Tibial nerve (tissue), 4 donors: ENCODE data around the gene SLC25A5.

Experiments used
- EP300 ChIP-seq, 2 donors: sonication (generic); formaldehyde crosslinking; IDR thresholded peaks; one replicate each; pipeline ENCODE4 v1.6.1; 2017; ENCODE audit warnings: antibody characterized with exemption in 2 of 2, mild to moderate bottlenecking in 1 of 2
- TF ChIP-seq, protein P1 (sequence below), 5 experiments: fragments of 200-600 bp in 3 of 5; fragments of 450-650 bp in 2 of 5; sonication (generic) in 3 of 5; IDR thresholded peaks; one replicate each; pipeline ENCODE4 v1.5.1; 2016 to 2019; ENCODE audit warnings: antibody characterized with exemption in 5 of 5, mild to moderate bottlenecking in 3 of 5, moderate library complexity in 2 of 5

DNA sequence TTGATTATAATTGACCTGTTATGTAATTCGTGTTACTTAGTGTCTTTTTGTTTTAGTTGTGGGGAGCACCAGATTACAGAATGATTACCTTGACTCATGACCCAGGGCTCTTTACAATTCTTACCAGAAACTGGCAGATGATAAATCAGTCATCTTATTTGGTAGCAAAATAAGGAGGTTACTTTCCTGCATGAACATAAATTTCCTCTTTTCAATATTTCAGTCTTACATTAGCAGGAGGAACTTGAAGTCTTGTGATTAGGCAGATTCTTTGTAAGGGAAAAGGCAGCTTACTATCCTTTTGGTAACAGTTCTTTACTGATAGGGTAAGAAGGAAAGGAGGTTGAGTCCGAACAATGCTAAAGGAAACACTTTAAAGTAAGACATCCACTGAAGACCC is 26.0 kb upstream of the SLC25A5 start:
- TF ChIP-seq, protein P1, sequence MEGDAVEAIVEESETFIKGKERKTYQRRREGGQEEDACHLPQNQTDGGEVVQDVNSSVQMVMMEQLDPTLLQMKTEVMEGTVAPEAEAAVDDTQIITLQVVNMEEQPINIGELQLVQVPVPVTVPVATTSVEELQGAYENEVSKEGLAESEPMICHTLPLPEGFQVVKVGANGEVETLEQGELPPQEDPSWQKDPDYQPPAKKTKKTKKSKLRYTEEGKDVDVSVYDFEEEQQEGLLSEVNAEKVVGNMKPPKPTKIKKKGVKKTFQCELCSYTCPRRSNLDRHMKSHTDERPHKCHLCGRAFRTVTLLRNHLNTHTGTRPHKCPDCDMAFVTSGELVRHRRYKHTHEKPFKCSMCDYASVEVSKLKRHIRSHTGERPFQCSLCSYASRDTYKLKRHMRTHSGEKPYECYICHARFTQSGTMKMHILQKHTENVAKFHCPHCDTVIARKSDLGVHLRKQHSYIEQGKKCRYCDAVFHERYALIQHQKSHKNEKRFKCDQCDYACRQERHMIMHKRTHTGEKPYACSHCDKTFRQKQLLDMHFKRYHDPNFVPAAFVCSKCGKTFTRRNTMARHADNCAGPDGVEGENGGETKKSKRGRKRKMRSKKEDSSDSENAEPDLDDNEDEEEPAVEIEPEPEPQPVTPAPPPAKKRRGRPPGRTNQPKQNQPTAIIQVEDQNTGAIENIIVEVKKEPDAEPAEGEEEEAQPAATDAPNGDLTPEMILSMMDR (IDR thresholded peaks at IDR 0.05), result no peak
- TF ChIP-seq EP300 (IDR thresholded peaks at IDR 0.05), result no peak
